Activated CD8-positive, alpha-beta T cell treated with anti-CD3 and anti-CD28 coated beads for 36 hours (primary cell): Measurements from ENCODE around the gene ZNF496. TPM values are rescaled to one million over a fixed set of nuclear protein-coding genes. Genes with fewer than 3 reads are reported as not detected.
A peak's percentile ranks its signal among the peaks of the same experiment; 100 is the strongest.

ENCODE experiments used
- ATAC-seq: fragments of 200-7000 bp; cut with Tn5 transposase; one replicate; pipeline ENCODE4 v1.10.0; 2021; ENCODE audit warnings: mild to moderate bottlenecking, moderate library complexity
- CTCF ChIA-PET: fragments of 350-600 bp; sonication (Branson Sonifier 250); formaldehyde crosslinking; loops from one replicate; lab custom pipeline; 2021; ENCODE audit warnings: antibody characterized with exemption; lab: Charles Lee
- POLR2A ChIA-PET: fragments of 350-600 bp; sonication (Branson Sonifier 250); formaldehyde crosslinking; loops from one replicate; lab custom pipeline; 2021; ENCODE audit warnings: antibody characterized with exemption; lab: Charles Lee
- DNase-seq: peaks from one replicate; pipeline ENCODE4 v3.0.0-alpha.2; 2020
- H3K27ac Mint-ChIP-seq: one replicate; pipeline ENCODE4 v1.8.0; 2021; ENCODE audit warnings: mild to moderate bottlenecking, mixed read lengths
- H3K27me3 Mint-ChIP-seq: one replicate; pipeline ENCODE4 v1.8.0; 2021; ENCODE audit warnings: mixed read lengths
- H3K36me3 Mint-ChIP-seq: one replicate; pipeline ENCODE4 v1.8.0; 2021; ENCODE audit warnings: low read depth, mixed read lengths
- H3K4me1 Mint-ChIP-seq: one replicate; pipeline ENCODE4 v1.8.0; 2021; ENCODE audit warnings: low read depth, mixed read lengths
- H3K4me3 Mint-ChIP-seq: one replicate; pipeline ENCODE4 v1.8.0; 2021; ENCODE audit warnings: mild to moderate bottlenecking, moderate library complexity, mixed read lengths
- H3K9me3 Mint-ChIP-seq: one replicate; pipeline ENCODE4 v1.8.0; 2021; ENCODE audit warnings: mixed read lengths
- intact Hi-C: fragments of 100-400 bp; cut with micrococcal nuclease; formaldehyde crosslinking; loops from one replicate; pipeline ENCODE4 v1.10.0; 2022
- total RNA-seq, 2 experiments: library from RNA; stranded (reverse); gene quantifications; one replicate each; pipeline ENCODE4 v1.2.3, GENCODE V29; 2021
- TF ChIP-seq, protein P1 (sequence below): fragments of 200-600 bp; IDR thresholded peaks from one replicate; pipeline ENCODE4 v1.8.0; 2022; ENCODE audit warnings: antibody characterized with exemption, mild to moderate bottlenecking

Gene ZNF496
- total RNA-seq, 2 experiments from 2014 or later = 27.5 to 28.0 TPM

- ATAC-seq (peak; percentile 37), DNase-seq (no peak)
- peaks cover 4% of the 10 kb centered on the region for H3K4me1 Mint-ChIP-seq
- H3K4me3 Mint-ChIP-seq = no peak overlapping the region
- POLR2A ChIA-PET = no interaction called here
- TF ChIP-seq, protein P1, sequence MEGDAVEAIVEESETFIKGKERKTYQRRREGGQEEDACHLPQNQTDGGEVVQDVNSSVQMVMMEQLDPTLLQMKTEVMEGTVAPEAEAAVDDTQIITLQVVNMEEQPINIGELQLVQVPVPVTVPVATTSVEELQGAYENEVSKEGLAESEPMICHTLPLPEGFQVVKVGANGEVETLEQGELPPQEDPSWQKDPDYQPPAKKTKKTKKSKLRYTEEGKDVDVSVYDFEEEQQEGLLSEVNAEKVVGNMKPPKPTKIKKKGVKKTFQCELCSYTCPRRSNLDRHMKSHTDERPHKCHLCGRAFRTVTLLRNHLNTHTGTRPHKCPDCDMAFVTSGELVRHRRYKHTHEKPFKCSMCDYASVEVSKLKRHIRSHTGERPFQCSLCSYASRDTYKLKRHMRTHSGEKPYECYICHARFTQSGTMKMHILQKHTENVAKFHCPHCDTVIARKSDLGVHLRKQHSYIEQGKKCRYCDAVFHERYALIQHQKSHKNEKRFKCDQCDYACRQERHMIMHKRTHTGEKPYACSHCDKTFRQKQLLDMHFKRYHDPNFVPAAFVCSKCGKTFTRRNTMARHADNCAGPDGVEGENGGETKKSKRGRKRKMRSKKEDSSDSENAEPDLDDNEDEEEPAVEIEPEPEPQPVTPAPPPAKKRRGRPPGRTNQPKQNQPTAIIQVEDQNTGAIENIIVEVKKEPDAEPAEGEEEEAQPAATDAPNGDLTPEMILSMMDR = no peak
- no peak overlapping the region for H3K27ac Mint-ChIP-seq
- no peaks in the 10 kb centered on the region for H3K9me3 Mint-ChIP-seq
- CTCF ChIA-PET = no interaction called here
- no peaks in the 10 kb centered on the region for H3K27me3 Mint-ChIP-seq
- intact Hi-C loops = no loop called here
- H3K36me3 Mint-ChIP-seq = no peaks in the 10 kb centered on the region
Observed at GRCh38 chr1:247281001-247281574, 50.6 kb downstream of the ZNF496 start.

GRCh38 chr1:247277191-247277590 is 54.5 kb downstream of the ZNF496 start:
- Mint-ChIP-seq H3K4me1 (peaks cover 4% of the 10 kb centered on the region), H3K36me3 (no peaks in the 10 kb centered on the region), H3K4me3 (no peak overlapping the region), H3K27ac (no peak overlapping the region), H3K9me3 (no peaks in the 10 kb centered on the region), H3K27me3 (no peaks in the 10 kb centered on the region)
- intact Hi-C loops = no loop called here
- TF ChIP-seq, protein P1 = no peak
- DNase-seq (no peak), ATAC-seq (no peak)
- CTCF ChIA-PET = no interaction called here
- POLR2A ChIA-PET = no interaction called here

DNA sequence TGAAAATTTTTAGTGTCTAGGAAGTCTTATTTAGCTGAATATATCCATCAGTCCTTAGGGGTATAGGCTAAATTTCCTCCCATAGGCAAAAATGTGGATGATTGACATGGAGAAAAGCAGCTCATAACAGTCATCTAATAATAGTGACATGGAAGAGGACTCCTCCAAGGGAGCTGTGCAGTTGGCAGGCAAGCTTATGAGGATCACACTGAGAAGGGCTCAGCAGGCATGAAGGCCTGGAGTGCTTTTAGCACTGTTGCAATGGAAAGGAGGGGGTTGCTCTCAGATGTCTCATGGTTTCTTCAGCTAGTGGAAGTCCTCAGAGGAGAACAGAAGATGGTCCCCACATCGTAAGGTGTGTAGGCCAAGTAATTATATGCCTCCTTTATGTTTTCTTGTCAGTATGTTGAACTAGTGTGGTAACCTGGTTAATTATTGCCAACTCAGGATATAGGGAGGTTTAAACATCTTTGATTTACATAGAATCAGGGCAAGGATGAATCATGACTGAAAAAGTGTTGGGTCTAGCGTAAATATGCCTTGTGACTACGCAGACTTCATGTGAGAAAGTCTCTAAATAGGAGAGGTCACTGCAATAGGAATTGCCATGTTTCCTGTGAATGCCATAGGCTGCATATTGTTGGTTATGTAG is 56.9 kb downstream of the ZNF496 start:
- H3K27ac Mint-ChIP-seq = no peak overlapping the region

DNA sequence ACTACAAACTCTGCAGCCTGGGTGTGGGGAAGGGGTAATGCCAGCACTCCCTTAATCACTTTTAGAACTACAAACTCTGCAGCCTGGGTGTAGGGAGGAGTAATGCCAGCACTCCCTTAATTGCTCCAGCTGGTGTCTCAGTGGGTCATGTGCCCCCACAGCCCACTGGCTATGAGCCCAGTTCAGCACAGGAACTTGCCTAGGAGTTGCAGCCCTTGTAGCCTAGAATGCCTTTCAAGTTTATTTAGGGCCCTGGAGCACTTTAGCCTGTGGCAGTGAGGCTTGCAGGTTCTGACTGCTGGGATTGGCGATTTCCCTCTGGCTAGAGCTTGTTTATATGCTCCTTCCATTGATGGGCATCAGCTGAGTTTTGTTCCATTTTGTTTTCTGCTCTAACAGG is 58.7 kb downstream of the ZNF496 start:
- POLR2A ChIA-PET = no interaction called here
- intact Hi-C loops = no loop called here
- no peaks in the 10 kb centered on the region for H3K36me3 Mint-ChIP-seq
- ATAC-seq (no peak), DNase-seq (no peak)
- no peaks in the 10 kb centered on the region for H3K27me3 Mint-ChIP-seq
- TF ChIP-seq, protein P1 = no peak
- H3K9me3 Mint-ChIP-seq = peaks cover 17% of the 10 kb centered on the region
- H3K27ac Mint-ChIP-seq = no peak overlapping the region
- no peak overlapping the region for H3K4me3 Mint-ChIP-seq
- no peaks in the 10 kb centered on the region for H3K4me1 Mint-ChIP-seq
- CTCF ChIA-PET = interaction anchor here (0.6 kb wide), 1 partner anchor 99 kb away, joined by 5 read pairs; no protein-coding TSS in a partner anchor

More for the DNA sequence above, 56.9 kb downstream of the ZNF496 start:
- TF ChIP-seq, protein P1 = no peak
- DNase-seq (no peak), ATAC-seq (no peak)
- CTCF ChIA-PET = no interaction called here
- POLR2A ChIA-PET = interaction anchor here (1.0 kb wide), 1 partner anchor 8 kb away, joined by 4 read pairs; no protein-coding TSS in a partner anchor
- Mint-ChIP-seq H3K36me3 (no peaks in the 10 kb centered on the region), H3K9me3 (peaks cover 17% of the 10 kb centered on the region), H3K4me1 (no peaks in the 10 kb centered on the region), H3K27me3 (no peaks in the 10 kb centered on the region), H3K4me3 (no peak overlapping the region)
- intact Hi-C loops = no loop called here

GRCh38 chr1:247270003-247270402 is 61.7 kb downstream of the ZNF496 start:
- intact Hi-C loops = no loop called here
- ChIA-PET CTCF (interaction anchor here (1.8 kb wide), 1 partner anchor 103 kb away, joined by 4 read pairs; no protein-coding TSS in a partner anchor), POLR2A (no interaction called here)
- no peaks in the 10 kb centered on the region for H3K4me1 Mint-ChIP-seq
- TF ChIP-seq, protein P1 = no peak
- no peak overlapping the region for H3K27ac Mint-ChIP-seq
- no peak overlapping the region for H3K4me3 Mint-ChIP-seq
- DNase-seq (no peak), ATAC-seq (no peak)
- peaks cover 1% of the 10 kb centered on the region for H3K27me3 Mint-ChIP-seq
- H3K9me3 Mint-ChIP-seq = peaks cover 19% of the 10 kb centered on the region
- H3K36me3 Mint-ChIP-seq = no peaks in the 10 kb centered on the region
